ENCODE data around the gene JOSD1. TPM values are rescaled to one million over a fixed set of nuclear protein-coding genes. Genes with fewer than 3 reads are reported as not detected.

The JOSD1 gene
- total and polyA plus RNA-seq, 2 donors (not counting 3 experiments of a cell fraction or from before 2014, with no cell fraction given), result 61.7 to 73.1 TPM

DNA sequence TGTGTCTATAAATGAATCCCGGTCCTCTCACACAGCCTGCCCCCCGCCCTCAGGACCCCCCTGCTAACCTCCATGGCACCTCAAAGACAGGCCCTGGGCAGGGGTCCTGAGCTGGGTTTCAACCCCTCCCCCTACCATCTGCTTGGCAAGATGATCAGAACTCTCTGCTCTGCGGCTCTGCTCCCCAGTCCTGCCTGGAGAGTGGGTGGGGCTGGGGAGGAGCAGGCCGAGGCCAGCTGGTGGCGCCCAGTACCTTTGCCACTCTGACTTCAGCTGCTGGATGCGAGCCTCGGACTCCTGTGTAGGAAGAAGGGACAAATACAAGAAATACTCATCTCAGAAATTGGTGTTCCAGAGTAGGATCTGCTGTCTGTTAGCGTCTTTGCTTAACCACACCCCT, 40.0 kb upstream of the JOSD1 start:
- FAIRE-seq (no peak), DNase-seq (ENCODE audit: low read depth, low spot score) (no peak)
- Histone ChIP-seq H3K4me3 (replicated peaks in 1 of 3; ENCODE audit: insufficient read depth in 1 of 3, low read depth in 1 of 3, low read length in 3 of 3) (no peak overlapping the region), H3K27me3 (ENCODE audit: control insufficient read depth in 2 of 2, insufficient read depth in 2 of 2, low read length in 2 of 2) (no peaks in the 10 kb centered on the region), H3K9me3 (replicated peaks; ENCODE audit: control insufficient read depth, insufficient read depth, low read length) (no peaks in the 10 kb centered on the region), H3K79me2 (ENCODE audit: control insufficient read depth, insufficient read depth, low read length) (no peaks in the 10 kb centered on the region), H3K9ac (replicated peaks; ENCODE audit: extremely low read depth, insufficient read depth, low read length) (no peak overlapping the region), H3K36me3 (ENCODE audit: control insufficient read depth in 2 of 2, extremely low read depth in 1 of 2, insufficient read depth in 2 of 2, low read length in 2 of 2) (peaks cover 17 to 66% of the 10 kb centered on the region in 2 experiments), H2AFZ (ENCODE audit: low read depth, low read length) (no peak overlapping the region), H3K27ac (ENCODE audit: insufficient read depth, low read depth, low read length) (no peak overlapping the region), H3K4me1 (ENCODE audit: control insufficient read depth, extremely low read depth, insufficient read depth, low read length) (no peaks in the 10 kb centered on the region), H4K20me1 (replicated peaks; ENCODE audit: control insufficient read depth, extremely low read depth, insufficient read depth, low read length) (no peaks in the 10 kb centered on the region), H3K9me1 (replicated peaks; ENCODE audit: control insufficient read depth, extremely low read depth, insufficient read depth, low read length) (no peaks in the 10 kb centered on the region), H3K4me2 (ENCODE audit: insufficient read depth, low read length) (no peak overlapping the region)
- TF ChIP-seq JUN (IDR thresholded peaks at IDR 0.05; ENCODE audit: borderline replicate concordance, insufficient read depth, insufficient read length, low read depth), result no peak
- TF ChIP-seq POLR2AphosphoS5 (IDR thresholded peaks at IDR 0.05; ENCODE audit: insufficient read depth, low read depth, low read length), result no peak
- TF ChIP-seq GATA2 (IDR thresholded peaks at IDR 0.05; ENCODE audit: insufficient read depth, insufficient read length, low read depth, low read length), result no peak
- no peak for TF ChIP-seq POLR2A (IDR thresholded peaks at IDR 0.05; ENCODE audit: low read depth, low read length)
- TF ChIP-seq CTCF (IDR thresholded peaks at IDR 0.05; ENCODE audit: extremely low read depth in 1 of 2, insufficient read depth in 1 of 2, low read depth in 1 of 2, low read length in 2 of 2), result no peak
- no peak for TF ChIP-seq MYC (IDR thresholded peaks at IDR 0.05; ENCODE audit: low read depth, low read length)
- no peak for TF ChIP-seq FOS (IDR thresholded peaks at IDR 0.05; ENCODE audit: borderline replicate concordance, insufficient read depth, low read length)
- no peak for TF ChIP-seq MAX (IDR thresholded peaks at IDR 0.05; ENCODE audit: insufficient read depth, insufficient read length)
- TF ChIP-seq EZH2 (IDR thresholded peaks at IDR 0.05; ENCODE audit: borderline replicate concordance, low read depth, low read length, severe bottlenecking), result no peak
- CTCF ChIA-PET, result interaction anchor here (1.5 kb wide), 1 partner anchor 16 kb away, joined by 4 read pairs; no protein-coding TSS in a partner anchor
- POLR2A ChIA-PET, result no interaction called here
- no TSS peak for BruUV-seq (replicated peaks)
- dilution Hi-C loops (cut with MboI; ENCODE audit: extremely low pct_ligation_motif_present, low sequenced_read_pairs), result no loop called here
- intact Hi-C loops (cut with micrococcal nuclease), result no loop called here
